Stimulated activated CD8-positive, alpha-beta memory T cell treated with anti-CD3 and anti-CD28 coated beads, Interleukin-7, amount 100 ng/mL, for 1 hour (primary cell): Measurements from ENCODE around the gene CYTH3.

Experiments used
- DNase-seq, 2 donors: peaks; one replicate each; pipeline ENCODE4 v3.0.0-alpha.2; 2020; ENCODE audit warnings: low read depth in 2 of 2

Gene CYTH3

GRCh38 chr7:6279937-6280336 lies 7.5 kb upstream of the CYTH3 start:
- no peak for DNase-seq

GRCh38 chr7:6279341-6279740 lies 6.9 kb upstream of the CYTH3 start:
- DNase-seq: no peak

DNA sequence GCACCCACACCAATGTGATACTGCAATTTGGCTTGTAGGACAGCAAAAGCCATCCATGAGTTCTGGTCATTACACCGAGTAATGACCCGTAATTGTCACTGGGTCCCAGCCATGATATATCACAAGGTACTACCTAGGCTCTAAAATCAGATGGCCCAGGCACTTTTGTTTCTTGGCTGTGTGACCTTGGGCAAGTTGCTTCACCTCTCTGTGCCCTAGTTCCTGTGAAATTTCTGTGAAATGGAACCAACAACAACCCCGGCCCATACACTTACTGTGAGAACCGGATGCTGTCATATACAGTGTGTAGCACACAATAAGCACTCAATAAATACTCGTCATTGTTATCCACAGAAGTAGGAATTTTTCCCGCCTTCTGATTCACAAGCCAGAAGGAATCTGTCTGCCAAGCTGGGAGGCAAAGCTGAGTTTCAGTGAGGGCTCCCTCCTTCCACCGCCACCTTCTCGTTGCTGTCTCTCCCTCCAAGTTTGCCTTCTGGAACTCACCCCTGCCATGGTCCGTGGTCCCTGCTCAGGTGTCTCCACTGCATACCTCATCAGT lies 6.4 kb upstream of the CYTH3 start:
- no peak for DNase-seq

- DNase-seq: no peak
Observed at GRCh38 chr7:6277476-6277875, 5.1 kb upstream of the CYTH3 start.

- no peak for DNase-seq
Observed at GRCh38 chr7:6276911-6277408, 4.5 kb upstream of the CYTH3 start.

- no peak for DNase-seq
Observed at GRCh38 chr7:6274743-6275142, 2.3 kb upstream of the CYTH3 start.

DNA sequence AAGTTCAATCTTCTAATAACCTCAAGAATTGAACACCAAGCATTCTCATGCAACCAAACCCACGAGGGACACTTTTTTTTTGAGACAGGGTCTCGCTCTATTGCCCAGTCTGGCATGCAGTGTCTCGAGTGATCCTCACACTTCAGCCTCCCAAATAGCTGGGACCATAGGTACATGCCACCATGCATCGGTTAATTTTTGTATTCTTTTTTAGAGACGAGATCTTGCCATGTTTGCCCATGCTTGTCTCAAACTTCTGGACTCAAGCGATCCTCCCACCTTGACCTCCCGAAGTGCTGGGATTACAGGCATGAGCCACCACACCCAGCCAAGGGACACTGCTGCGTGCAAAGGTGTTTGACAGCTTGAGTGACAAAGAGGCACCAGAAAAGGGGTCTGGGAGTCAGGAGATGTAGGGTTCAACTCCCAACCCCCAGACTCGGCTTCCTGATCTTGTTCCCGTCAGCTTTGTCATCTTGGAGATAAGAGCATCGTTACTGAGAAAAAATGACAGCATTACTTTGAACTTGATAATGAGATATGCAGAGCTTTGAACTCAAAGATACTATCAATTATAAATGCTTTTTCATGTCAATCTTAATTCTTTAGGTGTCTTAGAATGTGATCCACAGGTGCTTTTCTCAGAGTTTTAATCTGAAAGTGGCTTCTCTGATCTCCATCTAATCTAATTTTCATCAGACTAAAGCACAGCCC lies 1.6 kb upstream of the CYTH3 start:
- DNase-seq: no peak

GRCh38 chr7:6273380-6273837 lies 985 bp upstream of the CYTH3 start:
- DNase-seq: no peak

- no peak for DNase-seq
Observed at GRCh38 chr7:6271694-6272440, 557 bp downstream of the CYTH3 start.

- DNase-seq: peak; percentile 9 to 17
Observed at GRCh38 chr7:6271060-6271658, 1.3 kb downstream of the CYTH3 start.

- DNase-seq: no peak
Observed at GRCh38 chr7:6269527-6269926, 2.9 kb downstream of the CYTH3 start.

- no peak for DNase-seq
Observed at GRCh38 chr7:6268907-6269306, 3.5 kb downstream of the CYTH3 start.

GRCh38 chr7:6268023-6268900 lies 4.2 kb downstream of the CYTH3 start:
- no peak for DNase-seq

DNA sequence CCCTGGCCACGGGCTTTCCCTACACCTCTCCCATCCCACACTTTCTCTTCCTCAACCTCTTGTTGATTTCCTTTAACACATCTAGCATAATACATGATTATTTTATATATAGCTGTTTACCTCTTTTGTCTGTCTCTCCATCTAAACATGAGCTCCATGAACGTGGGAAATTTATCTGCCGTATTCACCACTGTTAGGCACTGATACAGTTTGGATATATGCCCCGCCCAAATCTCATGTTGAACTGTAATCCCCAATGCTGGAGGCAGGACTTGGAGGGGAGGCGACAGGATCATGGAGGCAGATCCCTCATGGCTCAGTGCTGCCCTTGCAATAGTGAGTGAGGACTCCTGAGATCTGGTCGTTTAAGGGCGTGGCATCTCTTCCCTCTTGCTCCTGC lies 5.7 kb downstream of the CYTH3 start:
- DNase-seq: no peak

GRCh38 chr7:6262221-6262620 lies 10.2 kb downstream of the CYTH3 start:
- no peak for DNase-seq

- DNase-seq: no peak
Observed at GRCh38 chr7:6261699-6262098, 10.7 kb downstream of the CYTH3 start.

DNA sequence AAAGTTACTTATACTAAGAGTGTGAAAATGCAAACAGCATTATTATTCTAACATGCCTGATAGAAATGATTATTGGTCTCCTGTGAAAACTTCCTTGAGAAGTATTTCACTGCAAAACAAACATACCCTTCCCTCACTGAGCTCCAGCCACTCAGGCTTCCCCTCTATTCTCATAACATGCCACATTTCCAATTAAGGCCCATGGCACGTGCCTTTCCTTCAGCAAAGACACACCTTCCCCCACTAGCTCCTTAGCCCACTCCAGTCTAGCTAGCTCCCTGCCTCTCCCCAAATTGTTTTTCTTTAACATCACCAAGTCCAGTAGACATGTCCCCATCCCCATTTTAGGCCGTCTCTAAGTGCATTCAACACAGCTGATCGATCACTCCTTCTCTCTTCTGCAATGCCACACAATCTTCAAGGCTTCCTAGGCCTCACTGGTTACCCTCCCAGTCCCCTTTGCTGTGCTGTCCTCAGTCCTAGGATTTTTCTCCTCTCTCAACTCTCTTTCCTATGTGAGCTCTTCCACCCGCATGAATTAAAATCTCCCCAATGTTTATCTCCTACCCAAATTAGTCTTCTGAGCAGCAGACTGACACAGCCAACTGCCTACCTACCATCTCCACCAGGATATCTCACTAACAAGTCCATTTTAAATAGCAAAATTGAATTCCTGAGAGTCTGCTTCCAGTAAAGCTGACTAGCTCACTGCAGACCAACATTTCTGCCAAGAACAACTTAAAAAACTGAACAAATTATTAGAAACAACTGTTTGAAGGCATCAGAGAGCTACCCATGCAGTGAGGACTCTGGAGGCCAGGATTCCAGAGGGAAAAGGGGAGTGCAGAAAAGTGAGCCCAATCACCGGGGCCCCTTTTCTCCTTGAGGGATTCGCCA lies 11.9 kb downstream of the CYTH3 start:
- DNase-seq: no peak

- no peak for DNase-seq
Observed at GRCh38 chr7:6259257-6259656, 13.2 kb downstream of the CYTH3 start.

DNA sequence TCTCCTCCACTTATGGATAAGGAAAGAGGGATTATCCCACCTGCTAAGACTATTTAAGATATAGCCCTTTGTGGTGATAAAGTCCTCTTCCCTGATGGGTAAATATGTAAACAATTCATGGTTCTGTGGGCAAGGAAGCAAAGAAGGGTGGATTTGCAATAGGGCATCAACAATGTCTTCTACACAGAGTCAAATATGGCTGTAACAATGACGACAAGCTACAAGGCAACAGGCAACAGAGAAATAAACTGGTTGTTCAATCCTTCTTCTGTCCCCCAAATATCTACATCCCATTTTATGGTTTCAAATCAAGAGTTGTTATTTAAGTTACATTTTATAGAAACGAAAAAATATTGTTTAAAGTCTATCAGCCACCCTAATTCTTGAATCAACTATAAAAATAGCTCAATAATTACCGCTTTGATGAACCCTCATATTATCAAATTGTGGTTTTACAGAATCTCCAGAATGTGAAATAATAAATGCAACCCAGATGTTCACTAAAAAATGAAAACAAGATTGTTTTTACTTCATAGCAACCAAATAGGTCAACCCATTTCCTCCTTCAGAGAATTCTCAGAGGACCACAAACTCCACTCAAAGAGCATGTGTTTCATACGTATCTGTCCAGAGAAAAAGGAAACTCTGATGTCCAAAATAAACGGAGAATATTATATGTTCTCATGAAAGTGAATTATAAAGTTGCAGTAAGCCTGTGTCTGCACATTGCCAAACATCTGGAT lies 13.8 kb downstream of the CYTH3 start:
- DNase-seq: no peak

GRCh38 chr7:6257675-6258074 lies 14.7 kb downstream of the CYTH3 start:
- no peak for DNase-seq
